CD4-positive, alpha-beta T cell treated with Interleukin-2 at 100 ng/mL for 4 hours (primary cell): ENCODE data around the gene VAMP2.

ENCODE experiments used
- DNase-seq: peaks from one replicate; pipeline ENCODE4 v3.0.0-alpha.2; 2020; ENCODE audit warnings: low spot score

VAMP2 gene

DNA sequence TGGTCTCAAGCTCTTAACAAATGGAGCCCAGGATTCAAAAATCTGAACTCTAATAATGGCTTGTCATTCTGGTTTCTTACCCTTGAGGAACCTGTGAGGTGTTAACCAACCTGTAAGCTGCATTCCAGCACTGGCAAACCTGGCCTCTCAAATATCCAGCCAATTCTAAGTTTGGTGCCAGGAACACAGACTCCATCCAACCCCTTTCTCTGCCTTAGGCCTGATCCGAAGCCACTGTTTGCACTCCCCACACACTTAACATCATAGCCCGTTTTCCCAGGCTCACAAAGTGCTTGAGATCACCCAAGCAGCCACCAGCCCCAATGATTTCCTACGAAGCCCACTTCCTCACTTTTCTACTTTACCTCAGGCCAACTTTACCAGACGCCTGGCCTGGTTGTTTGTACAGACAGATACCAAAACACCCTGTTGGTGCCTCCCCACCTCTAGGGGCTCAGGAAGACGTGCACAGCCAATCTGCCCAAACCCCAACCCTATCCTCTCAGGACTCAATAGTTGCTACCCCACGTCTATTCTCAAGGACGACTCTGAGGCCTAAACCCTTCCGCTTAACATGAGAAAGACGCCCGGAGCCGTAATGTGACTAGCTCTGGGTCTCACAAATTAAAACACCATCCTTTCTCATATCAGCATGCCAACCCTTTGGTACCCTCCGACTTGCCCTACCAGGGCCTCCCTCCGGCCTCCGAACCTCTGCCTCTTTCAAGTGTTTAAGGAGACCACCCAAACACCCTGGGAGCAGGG, 7.3 kb downstream of the VAMP2 start:
- DNase-seq = no peak

DNA sequence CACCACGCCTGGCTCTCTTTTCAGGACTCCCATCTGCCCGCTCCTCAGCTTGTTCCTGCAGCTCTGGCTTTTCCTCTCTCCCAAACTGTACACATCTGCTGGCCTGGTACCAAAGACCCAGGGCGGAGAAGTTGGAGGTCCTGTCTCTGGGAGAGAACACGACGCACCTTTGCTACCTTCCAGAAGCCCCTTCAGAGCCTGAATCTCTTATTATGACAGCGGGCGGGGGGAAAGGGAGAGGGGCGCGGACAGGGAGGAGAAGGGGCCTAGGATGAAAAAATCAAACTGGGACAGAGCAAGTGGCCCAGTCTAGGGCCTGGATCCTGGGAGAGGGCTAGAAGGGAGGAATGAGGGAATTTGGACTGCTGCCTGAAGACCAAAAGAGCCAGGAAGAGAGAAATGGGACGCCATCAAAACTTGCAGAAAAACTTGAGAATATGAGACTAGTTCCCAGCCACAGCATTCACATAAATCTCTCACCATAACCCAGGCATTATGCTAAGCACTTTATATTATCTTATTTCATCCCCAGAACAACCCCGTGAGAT, 8.1 kb downstream of the VAMP2 start:
- DNase-seq = no peak

DNA sequence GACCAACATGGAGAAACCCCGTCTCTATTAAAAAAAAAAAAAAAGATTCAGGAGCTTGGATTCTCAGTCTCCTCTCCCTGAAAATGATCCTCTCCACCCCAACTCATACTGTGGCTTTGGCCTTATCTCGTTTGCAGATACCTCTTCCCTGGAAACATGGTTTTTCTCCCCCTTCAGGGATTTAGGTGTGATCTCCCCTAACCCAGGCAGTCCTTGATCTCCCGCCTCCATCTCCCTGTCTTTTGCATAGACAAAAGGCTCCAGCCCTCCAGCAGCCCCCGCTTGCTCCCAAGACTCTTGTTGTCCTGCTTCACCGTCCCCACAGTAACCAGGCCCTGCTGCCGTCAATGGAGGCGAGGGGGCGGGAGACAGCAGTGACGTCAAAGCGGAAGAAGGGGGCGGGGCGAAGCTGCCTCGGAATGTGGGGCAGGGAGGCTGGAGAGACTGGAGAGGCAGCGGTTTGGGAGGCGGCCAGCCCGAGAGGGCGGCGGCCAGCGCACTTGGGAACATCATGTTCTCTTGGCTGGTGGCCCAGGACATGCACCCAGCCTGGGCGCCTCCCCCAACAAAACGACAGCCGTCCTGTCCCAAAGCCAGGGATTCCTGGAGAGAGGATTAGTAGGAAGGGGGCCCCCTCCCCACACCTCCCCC, 8.7 kb downstream of the VAMP2 start:
- DNase-seq = peak; percentile 80

DNA sequence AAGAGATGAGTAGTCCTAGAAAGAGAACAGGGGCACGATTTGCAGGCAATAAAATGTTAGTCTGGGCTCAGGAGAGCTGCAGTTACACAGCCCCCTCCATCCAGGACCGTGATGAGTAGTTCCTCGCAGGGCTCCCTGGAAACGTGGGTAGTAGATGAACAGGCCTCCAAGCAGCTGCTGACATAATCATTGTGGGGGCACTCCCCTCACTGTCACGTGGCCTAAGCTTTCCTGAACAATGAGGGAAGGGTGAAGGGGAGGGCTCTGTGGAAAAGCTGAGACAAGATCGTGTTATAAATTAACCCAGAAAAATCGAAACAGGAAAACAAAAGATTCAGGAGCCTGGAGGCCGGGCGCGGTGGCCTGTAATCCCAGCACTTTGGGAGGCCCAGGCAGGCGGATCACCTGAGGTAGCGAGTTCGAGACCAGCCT, 9.2 kb downstream of the VAMP2 start:
- no peak for DNase-seq

DNA sequence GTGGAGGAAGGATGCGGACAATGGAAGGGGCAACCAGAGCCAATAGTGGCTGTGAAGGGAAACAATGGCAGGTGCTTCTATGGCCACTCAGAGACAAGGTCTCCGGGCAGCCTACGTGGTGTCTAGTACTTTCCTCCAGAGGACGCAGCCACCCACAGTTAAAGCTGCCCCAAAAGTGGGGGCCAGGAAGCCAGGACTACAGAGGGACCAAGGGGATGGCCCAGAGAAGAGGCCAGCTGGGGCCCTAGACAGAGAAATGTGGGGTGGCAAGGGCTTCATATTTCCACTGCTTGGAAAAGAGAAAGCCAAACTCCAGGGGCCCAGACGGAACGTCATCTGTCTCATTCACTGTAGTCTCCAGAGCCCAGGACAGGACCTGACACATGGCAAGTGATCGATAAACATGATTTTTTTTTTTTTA, 9.7 kb downstream of the VAMP2 start:
- DNase-seq = no peak

DNA sequence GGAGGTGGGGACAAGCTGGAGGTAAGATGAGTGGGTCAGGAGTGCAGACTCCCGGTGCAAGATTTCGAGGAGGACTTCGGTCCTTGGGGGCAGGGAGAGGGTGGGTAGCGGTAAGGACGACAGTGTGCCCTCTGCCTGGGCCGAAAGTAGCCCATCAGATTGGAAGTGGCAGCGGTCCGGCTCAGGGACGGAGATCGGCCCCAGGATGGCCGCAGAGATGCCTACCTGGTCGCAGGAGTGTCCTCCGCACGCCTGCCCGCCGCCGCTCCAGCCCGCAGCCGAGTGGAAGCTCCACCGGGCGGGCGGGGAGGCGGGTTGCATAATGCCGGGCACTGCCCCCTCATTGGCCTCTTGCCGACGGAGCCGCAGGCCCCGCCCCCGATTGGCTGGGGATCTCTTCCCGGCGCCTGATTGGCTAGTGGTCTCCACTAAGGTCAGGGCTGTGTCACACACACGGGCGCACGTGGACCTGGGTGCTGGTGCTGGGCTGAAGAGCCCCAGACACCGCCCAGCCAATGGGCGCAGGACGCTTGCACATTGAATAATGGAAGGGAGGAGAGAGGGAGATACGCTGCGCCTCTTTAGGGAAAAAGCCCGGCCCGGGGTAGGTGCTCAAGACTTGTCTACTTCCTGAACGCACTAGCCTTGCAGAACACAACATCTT, 10.5 kb downstream of the VAMP2 start, which contains the start of gene PER1:
TSS of gene PER1 (minus strand) at position 293 of the 664 bp plus-strand sequence. CDS start 1,698 bp downstream, outside the sequence.
- DNase-seq = peak; percentile 90

DNA sequence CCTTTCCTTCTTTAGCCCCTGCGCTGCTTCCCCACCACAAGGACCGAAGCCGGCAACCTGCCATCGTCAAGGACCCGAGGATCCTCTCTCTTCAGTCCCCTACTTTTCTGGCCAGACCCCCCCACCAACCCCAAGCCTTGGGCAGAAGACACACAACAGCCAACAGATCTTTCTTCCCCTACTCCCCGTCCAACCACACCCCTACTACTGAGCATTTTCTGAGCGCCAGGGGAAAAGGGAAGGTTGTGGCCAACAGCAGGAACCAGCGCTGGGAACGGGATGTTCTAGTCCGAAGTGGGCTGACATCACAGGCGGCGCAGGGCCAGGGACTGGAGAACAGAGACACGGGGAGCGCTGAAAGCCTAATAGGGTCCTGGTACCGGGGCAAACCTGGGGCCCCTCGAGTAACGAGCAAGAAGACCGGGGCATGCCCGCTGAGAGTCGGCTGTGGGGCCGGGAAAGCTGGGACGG, 11.1 kb downstream of the VAMP2 start:
- no peak for DNase-seq

DNA sequence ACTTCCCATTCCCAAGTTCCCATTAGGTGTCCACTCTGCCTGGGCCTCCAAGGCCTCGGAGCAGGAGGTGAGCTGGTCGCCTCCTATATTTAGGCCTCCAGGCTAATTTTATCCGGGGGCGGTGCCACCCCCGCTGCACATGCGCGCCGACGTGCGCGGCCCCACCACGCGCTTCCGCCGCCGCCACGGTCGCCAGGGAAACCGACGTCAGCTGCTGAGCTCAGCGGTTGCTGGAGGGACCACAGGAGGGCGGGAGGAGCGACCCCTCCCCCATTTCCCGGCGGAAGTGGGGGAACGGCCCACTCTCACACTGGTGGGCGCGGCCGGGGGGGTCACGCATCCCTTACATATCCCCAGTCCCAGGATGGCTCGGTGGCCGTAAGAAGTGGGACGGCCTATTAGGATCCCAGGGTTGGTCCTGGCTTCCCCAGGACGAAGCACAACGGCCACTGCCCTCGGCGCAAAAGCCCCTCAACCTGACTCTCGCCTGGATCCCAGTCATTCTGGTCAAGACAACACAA, 11.6 kb downstream of the VAMP2 start:
- DNase-seq = peak; percentile 86

DNA sequence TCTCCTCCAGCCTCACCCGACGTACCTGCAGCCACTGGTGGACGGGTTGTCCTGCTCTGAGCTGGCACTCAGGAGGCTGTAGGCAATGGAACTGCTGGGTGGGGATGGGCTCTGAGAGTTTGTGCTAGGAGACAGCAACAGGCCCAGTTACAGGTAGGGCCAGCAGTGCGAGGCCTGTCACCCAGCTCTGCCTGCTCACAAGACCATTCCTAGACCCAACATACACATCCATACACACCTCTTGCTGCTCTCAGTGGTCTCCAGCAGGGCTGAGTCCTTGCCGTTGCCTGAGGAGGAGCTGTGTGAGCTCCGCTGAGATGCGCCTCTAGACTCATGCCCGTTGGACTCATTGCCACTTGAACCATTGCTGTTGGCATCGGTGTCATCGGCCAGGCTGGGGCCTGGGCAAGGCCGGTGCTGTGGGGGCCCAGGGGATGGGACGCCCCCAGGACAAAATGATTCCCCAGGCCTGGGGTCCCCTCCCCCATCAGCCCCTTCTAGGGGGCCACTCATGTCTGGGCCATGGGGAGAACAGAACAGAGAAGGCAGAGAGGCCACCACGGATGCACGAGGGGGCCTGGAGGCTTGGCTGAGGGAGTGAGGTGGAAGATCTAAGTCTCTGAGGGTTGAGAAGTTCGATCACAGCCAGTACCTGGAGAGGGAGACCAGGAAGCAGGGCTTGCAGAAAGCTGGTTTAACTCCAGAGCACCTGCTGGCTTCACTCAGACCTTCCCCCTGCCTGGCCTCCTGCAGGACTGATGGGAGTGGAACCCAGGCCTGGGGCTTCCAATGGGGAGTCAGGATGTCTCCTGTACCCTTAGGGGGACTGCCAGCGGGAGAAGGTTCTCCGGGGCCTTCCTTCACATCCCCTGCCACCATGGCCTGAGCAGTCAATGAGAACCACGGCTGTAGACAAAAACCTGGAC, 12.3 kb downstream of the VAMP2 start:
- DNase-seq = no peak

DNA sequence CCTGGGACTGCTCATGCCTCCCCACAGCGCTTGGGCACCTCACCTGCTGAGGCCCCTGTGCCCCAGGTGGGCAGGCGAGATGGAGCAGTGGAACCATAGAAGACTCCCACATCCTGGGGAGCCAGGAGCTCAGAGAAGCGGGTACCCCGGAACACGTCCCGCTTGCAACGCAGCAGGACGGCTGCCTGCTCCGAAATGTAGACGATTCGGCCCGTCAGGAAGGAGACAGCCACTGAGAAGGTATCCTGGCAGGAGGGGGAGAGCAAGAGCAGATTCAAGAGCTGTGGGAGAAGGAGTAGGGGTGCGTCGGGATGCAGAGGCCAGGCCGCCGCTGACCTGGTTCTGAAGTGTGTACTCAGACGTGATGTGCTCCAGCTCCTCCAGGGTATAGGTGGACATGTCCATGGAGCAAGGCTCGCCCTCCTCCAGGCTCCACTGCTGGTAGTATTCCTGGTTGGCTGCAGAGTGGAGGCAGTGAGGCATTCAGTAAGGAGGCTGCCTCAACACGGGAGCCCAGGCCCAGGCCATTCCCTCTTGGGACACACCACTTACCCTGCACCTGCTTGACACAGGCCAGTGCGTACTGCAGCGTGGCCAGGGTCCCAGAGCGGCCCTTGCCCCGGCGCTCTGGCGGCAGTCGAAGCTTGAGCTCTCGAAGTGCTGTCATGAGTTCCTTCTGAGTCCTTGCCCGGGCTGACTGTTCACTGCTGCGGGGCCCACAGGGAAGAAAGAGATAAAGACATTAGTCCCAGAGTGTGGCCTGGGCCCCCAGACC, 13.1 kb downstream of the VAMP2 start:
- DNase-seq = no peak

DNA sequence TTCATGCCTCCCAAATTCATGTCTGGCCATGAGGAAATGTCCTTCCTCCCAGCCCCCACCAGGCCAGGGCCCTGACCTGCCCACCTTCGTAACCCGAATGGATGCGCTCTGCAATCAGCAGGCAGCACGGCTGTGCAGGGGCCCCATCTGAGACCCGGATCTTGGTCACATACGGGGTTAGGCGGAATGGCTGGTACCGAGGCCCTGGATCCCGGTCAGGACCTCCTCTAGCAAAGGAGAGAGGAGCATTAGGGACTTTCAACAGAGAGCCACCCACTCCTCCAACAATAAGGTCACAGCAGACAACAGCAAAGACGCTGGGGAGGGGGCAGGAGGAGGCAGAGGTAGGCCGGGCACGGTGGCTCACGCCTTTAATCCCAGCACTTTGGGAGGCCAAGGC, 14.2 kb downstream of the VAMP2 start:
- DNase-seq = no peak

DNA sequence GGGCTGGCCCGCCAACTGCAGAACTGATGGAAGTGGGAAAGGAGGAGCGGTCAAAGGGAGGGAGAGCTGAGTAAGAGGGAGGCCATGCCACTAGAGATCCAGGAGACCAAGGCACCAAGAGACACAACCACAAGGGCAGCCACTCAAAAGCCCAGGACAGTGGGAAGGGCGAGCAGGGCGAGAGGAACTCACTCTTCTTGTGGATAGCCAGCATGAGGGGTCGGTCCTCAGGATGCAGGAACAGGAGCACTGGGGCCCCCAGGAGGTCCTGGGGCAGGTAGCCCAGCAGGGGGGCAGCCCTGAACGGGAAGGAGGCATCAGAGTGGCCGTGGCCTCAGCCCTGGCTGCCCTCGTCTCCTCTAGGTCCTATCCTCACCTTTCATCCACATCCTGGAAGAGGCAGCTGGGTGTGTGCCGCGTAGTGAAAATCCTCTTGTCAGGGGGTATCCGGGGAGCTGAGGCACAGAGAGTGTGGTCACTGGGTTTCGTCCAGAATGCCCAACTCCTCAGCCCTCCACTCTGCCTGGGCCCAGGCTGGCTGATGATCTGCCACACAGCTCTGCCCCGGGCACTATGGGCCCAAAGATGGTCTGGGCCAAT, 14.8 kb downstream of the VAMP2 start:
- DNase-seq = no peak

DNA sequence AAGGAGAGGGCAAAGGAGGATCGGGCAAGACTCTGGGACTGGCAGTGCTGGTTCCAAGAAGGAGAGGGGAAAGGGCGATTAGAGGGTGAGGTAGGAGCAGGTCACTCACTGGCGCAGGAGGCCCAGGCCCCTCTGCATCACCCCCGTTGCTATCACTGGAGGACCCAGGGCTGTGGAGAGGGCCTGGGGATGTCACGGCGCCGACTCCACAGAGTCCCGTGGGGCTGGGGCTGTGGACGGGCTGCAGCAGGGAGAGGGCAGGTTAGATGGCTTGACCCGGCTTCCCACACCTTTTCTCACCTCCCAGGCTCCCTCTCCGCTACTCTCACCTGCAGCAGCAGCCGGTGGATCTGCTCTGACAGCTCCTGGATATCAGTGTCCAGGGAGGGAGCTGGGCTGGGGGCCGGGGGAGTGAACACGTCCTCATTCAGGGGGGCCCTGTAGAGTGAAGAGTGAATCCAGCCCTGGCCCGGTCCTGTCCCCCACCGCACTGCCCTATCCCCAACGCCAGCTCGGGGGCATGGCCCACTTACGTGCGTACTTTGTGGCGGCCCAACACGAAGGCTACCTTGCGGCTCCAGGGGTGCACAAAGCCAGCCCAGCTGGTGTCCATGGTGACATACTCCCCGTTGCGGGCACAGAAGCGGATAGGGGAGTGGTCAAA, 15.5 kb downstream of the VAMP2 start:
- no peak for DNase-seq

DNA sequence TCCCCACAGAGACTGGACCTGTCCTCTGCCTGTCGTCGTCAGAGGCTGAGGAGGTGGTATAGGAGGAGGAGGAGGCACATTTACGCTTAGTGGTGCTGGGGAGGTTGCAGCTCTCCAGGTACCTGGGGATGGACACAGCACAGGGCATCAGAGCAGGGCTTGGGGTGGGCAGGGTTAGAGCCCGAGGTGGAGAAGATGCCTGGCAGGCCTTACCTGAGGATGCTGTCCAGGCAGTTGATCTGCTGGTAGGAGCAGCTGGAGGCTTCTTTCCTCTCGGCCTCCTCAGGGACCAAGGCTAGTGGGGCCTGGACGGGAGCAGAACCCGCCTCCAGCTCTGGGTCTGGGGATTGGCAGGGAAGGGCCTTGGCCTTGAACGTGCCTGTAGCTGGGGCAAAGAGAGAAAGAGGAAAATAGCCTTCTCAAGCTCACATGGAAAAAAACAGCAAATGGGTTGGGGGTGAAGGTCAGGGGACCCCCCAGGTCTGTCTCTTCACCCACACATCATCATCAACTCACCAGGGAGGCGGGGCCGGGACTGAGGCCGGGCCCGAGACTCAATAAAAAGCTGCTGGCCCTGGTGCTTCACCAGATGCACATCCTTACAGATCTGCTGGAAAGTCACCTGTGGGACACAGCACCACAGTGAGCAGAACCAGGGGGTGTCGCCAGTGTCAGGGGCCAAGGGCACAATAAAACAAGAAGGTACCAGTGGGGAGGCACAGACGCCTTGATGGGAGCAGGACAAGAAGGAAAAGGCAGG, 16.2 kb downstream of the VAMP2 start:
- DNase-seq = no peak

DNA sequence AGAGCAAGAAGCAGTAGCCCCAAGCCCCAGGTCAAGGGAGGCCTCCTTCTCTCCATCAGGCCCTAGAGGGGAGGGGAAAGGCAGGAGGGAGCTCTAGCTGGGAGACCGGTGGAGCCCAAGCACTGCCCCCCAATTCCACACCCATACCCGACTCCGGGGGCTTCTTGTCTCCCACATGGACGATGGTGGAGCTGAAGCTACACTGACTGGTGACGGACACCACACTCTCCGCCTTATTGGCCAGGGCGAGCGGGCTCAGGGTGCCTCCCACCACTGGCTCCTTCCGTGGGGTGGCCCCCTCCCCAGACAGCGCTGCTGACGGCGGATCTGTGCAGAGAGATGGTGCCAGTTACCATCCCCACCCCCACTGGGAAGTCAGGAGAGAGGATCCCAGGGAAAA, 16.9 kb downstream of the VAMP2 start:
- no peak for DNase-seq

DNA sequence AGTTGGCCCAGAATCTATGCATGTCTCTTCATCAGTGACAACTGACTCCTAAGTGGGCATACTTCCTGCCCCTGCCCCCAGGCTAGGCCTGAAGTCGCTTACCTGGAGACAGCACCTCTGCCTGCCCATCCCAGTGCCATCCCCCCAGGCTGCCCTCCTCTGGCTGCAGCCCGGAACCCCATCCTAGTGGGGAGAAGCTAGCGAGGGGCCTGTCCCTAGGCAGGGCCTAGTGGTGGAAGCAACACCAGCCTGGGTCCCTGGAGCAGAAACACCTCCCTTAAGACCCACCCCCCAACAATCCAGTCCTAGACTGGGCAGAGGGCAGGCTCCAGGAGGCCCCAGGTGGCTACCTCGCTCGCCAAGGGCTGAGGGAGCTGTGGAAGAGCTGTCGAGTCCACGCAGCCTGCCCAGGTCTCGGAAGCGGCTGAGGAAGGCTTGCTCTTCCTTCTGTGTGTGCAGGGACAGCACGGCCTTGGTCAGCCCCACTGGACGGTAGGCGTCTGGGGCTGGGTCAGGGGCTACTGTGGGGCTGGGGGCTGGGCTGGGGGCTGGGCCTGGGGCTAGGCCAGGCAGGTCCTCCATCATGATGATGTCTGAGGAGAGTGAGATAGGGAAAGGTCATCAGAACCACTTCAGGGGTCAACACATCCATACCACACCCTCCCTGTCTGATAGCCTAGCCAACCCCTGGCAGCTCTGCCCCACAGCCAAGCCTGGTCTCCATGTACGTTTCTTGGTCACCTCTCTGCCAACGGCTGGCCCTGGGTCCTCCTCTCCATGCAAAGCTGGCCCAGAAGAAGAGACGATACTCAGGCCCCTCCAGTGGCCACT, 18.1 kb downstream of the VAMP2 start:
- no peak for DNase-seq

DNA sequence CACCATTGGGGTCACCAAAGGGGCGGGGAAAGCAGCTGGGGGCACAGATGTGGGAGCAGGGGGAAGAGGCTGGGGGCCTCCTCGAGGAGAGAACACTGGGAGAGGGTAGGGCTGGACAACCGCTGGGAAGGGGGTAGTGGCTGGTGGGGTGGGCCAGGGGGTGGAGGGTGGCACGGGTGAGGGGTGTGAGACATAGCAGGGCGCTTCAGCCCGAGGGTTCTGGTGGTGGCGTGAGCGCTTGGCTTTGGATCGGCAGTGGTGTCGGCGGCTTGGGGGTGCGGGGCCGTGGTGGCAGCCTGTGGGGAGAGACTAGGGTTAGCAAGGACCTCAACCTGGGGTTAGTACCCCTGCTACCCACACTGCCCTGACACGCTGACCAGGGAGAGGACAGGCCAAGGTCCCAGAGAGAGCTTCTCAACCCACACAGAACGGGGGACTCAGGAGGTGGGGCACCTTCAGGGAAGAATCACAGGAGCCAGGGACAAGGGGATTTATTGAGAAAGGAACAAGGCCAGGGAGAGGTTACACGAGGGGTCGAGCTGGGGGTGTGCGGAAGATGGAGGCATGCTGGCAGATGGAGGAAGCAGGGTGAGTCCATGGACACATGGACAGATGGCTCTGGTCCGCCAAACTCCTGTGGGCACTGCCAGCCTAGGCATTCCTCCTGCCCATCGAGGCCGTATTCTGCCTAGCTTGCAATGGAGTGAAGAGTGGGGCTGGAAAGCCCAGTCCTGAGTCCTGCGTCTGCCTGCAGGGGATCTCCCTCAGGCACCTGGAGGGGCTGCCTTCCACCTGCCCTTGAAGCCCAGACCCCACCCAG, 19.0 kb downstream of the VAMP2 start:
- no peak for DNase-seq
